Effector memory CD8-positive, alpha-beta T cell (primary cell): ENCODE data around the gene ANGPTL8.
A peak's percentile ranks its signal among the peaks of the same experiment; 100 is the strongest.

ENCODE experiments used
- ATAC-seq: fragments of 150-1000 bp; cut with Tn5 transposase; replicated peaks from 2 replicates; pipeline ENCODE4 v1.10.0; 2021; ENCODE audit warnings: mild to moderate bottlenecking, moderate library complexity
- DNase-seq, 3 experiments: peaks; one replicate each; pipeline ENCODE4 v3.0.0; 2021
- H3K27ac Mint-ChIP-seq, 2 donors: one replicate each; pipeline ENCODE4 v1.8.0; 2022; ENCODE audit warnings: mild to moderate bottlenecking in 2 of 2, mixed read lengths in 2 of 2, moderate library complexity in 2 of 2
- H3K27me3 Mint-ChIP-seq, 2 donors: one replicate each; pipeline ENCODE4 v1.8.0; 2022; ENCODE audit warnings: mixed read lengths in 2 of 2
- H3K36me3 Mint-ChIP-seq: one replicate; pipeline ENCODE4 v1.8.0; 2022; ENCODE audit warnings: mild to moderate bottlenecking, moderate library complexity, mixed read lengths; ENCODE audit not compliant: insufficient read depth
- H3K4me1 Mint-ChIP-seq, 2 donors: one replicate each; pipeline ENCODE4 v1.8.0; 2022; ENCODE audit warnings: low read depth in 2 of 2, mixed read lengths in 2 of 2
- H3K4me3 Mint-ChIP-seq, 2 donors: one replicate each; pipeline ENCODE4 v1.8.0; 2022; ENCODE audit warnings: mild to moderate bottlenecking in 2 of 2, mixed read lengths in 2 of 2, moderate library complexity in 2 of 2
- H3K9me3 Mint-ChIP-seq, 2 donors: one replicate each; pipeline ENCODE4 v1.8.0; 2022; ENCODE audit warnings: mixed read lengths in 2 of 2
- total RNA-seq, 9 experiments: gene quantifications; one replicate each; lab custom pipeline; 2026; lab: John Stamatoyannopoulos, UW

Gene ANGPTL8
- 0 reads per million in 9 experiments for total RNA-seq

GRCh38 chr19:11239377-11240000 lies at the start of gene ANGPTL8:
Gene ANGPTL8 (plus strand): TSS chr19:11239619. CDS start chr19:11239638, 19 bp downstream.
- ATAC-seq (no peak), DNase-seq (no peak)
- no peak within 1 kb of the TSS for H3K27ac Mint-ChIP-seq
- peaks cover 3% of the 10 kb centered on the region for H3K36me3 Mint-ChIP-seq
- peaks cover 0 to 22% of the 10 kb centered on the region in 2 donors for H3K27me3 Mint-ChIP-seq
- no peak within 1 kb of the TSS for H3K4me3 Mint-ChIP-seq
- peaks cover 0 to 10% of the 10 kb centered on the region in 2 donors for H3K4me1 Mint-ChIP-seq
- H3K9me3 Mint-ChIP-seq, result peaks cover 0 to 2% of the 10 kb centered on the region in 2 donors

- Mint-ChIP-seq H3K27ac (no peak overlapping the region), H3K36me3 (no peaks in the 10 kb centered on the region), H3K4me1 (no peaks in the 10 kb centered on the region), H3K27me3 (peaks cover 0 to 2% of the 10 kb centered on the region in 2 donors), H3K9me3 (no peaks in the 10 kb centered on the region), H3K4me3 (no peak overlapping the region)
- ATAC-seq, result no peak
- no peak for DNase-seq
Observed at GRCh38 chr19:11190501-11190900, 48.9 kb upstream of the ANGPTL8 start.

GRCh38 chr19:11191273-11191755 lies 48.1 kb upstream of the ANGPTL8 start:
- Mint-ChIP-seq H3K9me3 (no peaks in the 10 kb centered on the region), H3K36me3 (no peaks in the 10 kb centered on the region), H3K27me3 (peaks cover 5 to 6% of the 10 kb centered on the region in 2 donors), H3K4me1 (peaks cover 0 to under 1% of the 10 kb centered on the region in 2 donors), H3K4me3 (no peak overlapping the region), H3K27ac (no peak overlapping the region)
- DNase-seq (no peak), ATAC-seq (no peak)

DNA sequence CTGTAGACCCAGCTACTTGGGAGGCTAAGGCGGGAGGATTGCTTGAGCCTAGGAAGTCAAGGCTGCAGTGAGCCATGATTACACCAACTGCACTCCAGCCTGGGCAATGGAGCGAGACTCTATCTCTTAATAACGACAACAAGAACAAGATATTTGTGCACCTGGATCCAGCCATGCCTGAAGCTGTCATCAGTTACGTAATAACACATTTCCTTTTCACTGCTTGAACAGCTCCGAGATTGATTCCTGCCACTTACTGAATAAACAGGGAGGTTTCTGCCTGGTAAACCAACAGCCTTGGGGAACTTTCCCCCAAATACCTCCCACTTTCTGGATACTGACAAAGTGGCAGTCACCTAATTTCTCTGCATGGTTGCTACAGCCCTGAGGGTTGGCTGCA lies 47.5 kb upstream of the ANGPTL8 start:
- Mint-ChIP-seq H3K9me3 (no peaks in the 10 kb centered on the region), H3K4me1 (peaks cover 0 to 4% of the 10 kb centered on the region in 2 donors), H3K36me3 (no peaks in the 10 kb centered on the region), H3K4me3 (no peak overlapping the region), H3K27me3 (peaks cover 6 to 11% of the 10 kb centered on the region in 2 donors), H3K27ac (no peak overlapping the region)
- DNase-seq (no peak), ATAC-seq (no peak)

DNA sequence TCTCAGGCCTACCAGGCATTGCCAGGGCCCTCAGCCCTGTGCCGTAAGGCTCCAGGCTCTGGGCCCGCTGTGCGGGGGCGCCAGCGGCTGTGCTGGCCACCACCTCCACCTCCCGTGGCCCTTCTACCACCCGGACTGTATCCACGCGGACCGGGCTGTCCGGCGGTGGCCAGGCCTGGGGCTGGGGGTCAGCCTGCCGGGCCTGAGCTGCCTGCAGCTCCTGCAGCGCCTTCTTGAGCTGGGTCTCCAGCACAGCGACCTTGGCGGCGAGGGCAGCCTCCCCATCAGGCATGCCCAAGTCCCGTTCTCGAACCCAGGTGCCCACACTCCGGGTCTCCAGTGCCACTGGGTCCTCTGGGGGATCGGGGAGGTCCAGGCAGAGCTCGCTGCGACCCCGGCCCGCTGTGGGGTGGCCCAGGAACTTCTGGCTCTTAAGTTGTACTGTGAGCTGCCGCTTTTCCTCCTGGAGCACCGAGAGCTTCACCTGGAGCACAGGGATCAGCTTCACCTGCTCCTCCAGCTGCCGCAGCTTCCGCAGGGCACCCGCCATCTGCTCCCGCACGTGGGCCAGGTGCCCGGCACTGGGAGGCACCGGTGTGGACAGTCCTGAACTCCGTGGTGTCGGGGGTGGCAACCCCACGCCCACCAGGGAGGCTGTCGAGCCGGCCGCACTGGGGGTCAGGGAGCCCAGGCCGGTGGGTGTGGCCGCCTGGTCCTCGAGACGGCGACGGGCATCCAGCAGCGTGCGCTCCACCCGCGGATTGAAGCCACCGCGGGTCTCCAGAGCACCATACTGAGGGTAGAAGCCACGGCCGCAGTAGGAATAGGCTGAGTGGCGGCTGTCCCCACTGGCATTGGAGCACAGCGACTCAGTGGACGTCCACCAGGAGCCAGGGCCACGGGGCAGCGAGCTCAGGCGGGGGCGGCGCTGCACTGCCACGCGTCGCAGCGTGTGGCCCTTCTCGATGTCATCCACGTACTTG lies 46.2 kb upstream of the ANGPTL8 start:
- Mint-ChIP-seq H3K27ac (no peak overlapping the region), H3K9me3 (no peaks in the 10 kb centered on the region), H3K36me3 (no peaks in the 10 kb centered on the region), H3K4me3 (no peak overlapping the region), H3K27me3 (peaks cover 6 to 12% of the 10 kb centered on the region in 2 donors), H3K4me1 (peaks cover 0 to 4% of the 10 kb centered on the region in 2 donors)
- ATAC-seq, result no peak
- no peak for DNase-seq

DNA sequence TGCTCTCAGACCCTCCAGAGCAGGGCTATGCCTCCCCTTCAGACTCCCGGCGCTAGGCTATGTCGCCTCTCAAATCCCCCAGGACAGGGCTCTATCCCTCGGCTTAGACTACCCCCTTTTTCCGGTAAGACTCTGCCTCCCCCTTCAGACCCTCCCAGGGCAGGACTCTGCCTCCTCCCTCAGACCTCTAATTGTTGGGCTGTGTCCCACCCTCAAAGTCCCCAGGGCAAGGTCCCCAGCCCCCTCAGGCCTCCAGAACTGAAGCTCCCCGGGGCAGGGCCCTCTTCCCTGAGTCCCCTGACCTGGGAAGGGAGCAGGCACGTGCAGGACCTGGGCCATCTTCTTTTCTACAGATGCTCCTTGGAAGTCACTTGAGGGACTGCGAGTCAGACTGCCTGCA lies 45.2 kb upstream of the ANGPTL8 start:
- peaks cover 0 to 4% of the 10 kb centered on the region in 2 donors for H3K4me1 Mint-ChIP-seq
- DNase-seq, result no peak
- no peak for ATAC-seq
- H3K9me3 Mint-ChIP-seq, result no peaks in the 10 kb centered on the region
- H3K36me3 Mint-ChIP-seq, result no peaks in the 10 kb centered on the region
- H3K27me3 Mint-ChIP-seq, result peaks cover 6 to 12% of the 10 kb centered on the region in 2 donors
- no peak overlapping the region for H3K4me3 Mint-ChIP-seq
- no peak overlapping the region for H3K27ac Mint-ChIP-seq

DNA sequence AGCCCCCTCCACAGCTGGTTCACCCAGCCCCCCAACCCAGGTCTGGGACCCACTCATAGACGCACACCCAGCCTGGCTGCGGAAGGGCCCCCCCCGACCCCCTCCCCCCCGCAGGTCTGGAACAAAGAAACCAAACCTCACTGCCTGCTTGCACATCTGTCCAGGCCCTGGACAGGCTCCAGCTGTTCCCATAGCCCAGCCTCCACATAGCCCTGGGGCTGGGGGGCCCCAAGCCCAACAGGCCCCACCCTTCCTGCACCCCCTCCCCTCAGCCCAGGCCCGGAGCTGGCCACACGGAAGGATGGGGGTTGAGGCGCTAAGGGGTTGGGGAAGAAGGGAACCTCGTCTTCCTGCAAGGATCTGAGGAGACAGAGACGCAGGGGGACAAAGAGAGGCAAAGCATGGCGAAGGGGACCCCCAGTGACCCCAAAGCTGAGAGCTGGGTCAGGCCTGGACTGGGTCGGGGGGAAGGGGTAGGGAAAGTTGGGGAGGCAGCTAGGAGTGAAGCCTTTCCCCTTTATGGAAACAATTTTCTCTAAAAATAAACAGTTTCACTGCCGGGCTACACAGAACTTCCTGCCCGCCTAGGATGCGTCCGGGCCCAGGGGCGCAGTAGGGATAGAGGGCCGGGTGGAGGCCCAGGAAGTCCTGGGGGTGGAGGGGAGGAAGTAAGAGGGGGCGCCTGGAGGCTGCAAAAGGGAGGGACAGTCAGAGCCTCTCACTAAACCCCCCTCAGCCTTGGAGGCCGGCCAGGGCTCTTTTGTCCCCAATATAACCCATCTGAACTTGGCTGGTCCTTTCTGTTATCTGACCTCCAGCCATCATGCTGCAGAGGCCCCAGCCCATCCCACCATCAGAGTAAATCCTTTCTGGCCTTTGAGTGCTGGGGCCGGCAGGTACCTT lies 44.5 kb upstream of the ANGPTL8 start:
- Mint-ChIP-seq H3K4me1 (peaks cover 0 to 4% of the 10 kb centered on the region in 2 donors), H3K27me3 (peaks cover 6 to 12% of the 10 kb centered on the region in 2 donors), H3K27ac (peak overlapping the region in 1 of 2 donors; percentile 36), H3K4me3 (no peak overlapping the region), H3K9me3 (no peaks in the 10 kb centered on the region), H3K36me3 (no peaks in the 10 kb centered on the region)
- ATAC-seq (no peak), DNase-seq (no peak)

DNA sequence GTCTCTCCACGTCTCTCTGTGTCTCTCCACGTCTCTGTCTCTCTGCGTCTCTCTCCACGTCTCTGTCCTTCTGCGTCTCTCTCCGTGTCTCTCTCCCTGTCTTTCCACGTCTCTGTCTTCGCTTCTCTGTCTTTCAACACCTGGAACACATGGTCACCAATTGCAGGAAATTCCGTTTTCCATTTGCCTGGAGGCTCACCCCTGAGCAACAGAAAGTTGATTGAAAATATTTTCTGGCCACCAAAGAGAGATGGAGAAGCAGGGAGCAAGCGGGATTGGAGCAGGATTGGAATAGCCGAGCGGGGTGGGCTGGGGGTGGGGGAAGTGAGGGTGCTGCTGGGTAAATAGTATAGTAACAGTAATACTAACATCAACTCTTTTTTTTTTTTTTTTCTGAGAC lies 43.7 kb upstream of the ANGPTL8 start:
- no peaks in the 10 kb centered on the region for H3K36me3 Mint-ChIP-seq
- DNase-seq (no peak), ATAC-seq (no peak)
- peak overlapping the region in 1 of 2 donors; percentile 36 for H3K27ac Mint-ChIP-seq
- H3K27me3 Mint-ChIP-seq, result peaks cover 6 to 12% of the 10 kb centered on the region in 2 donors
- H3K4me3 Mint-ChIP-seq, result peak overlapping the region in 1 of 2 donors; percentile 77
- no peaks in the 10 kb centered on the region for H3K9me3 Mint-ChIP-seq
- peaks cover 0 to 4% of the 10 kb centered on the region in 2 donors for H3K4me1 Mint-ChIP-seq

DNA sequence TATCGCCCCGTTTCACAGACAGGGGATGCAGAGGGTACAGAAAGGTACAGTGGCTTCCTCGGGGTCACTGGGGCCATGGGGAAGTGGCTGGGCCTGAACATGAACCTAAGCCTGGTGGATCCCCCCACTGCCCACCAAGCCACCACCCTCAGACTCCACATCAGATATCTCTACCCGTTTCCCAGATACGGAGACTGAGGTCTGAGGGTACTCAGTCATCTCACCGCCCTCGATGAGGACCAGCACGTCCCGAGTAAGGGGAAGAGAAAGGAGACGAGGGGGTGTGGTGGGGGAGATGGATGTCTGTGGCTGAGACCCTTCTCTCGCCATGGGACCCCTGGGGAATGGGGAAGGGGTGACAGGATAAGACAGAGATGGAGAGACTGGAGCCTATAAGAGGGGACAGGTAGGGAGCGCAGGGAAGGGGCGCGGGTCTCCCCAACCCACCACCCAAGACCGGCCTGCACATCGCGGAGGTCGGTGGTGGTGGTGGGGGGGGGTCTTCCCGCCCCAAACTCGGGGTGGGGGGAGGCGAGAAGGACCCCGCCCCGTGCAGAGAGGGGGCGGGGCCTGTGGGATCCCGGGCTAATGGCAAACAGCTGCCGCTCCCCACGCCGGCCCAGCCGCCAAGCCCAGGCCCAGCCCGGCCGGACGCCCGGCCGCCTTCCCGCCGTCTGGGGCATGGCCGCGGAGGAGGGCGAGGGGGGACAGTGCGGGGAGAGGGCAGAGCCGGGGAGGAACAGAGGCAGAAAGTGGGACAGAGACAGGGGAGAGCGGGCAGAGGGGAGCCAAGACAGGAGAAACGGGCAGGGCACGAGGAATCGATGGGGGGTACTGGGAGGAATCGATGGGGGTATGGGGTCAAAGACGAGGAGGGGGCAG lies 42.8 kb upstream of the ANGPTL8 start:
- peaks cover 6 to 12% of the 10 kb centered on the region in 2 donors for H3K27me3 Mint-ChIP-seq
- no peak for DNase-seq

DNA sequence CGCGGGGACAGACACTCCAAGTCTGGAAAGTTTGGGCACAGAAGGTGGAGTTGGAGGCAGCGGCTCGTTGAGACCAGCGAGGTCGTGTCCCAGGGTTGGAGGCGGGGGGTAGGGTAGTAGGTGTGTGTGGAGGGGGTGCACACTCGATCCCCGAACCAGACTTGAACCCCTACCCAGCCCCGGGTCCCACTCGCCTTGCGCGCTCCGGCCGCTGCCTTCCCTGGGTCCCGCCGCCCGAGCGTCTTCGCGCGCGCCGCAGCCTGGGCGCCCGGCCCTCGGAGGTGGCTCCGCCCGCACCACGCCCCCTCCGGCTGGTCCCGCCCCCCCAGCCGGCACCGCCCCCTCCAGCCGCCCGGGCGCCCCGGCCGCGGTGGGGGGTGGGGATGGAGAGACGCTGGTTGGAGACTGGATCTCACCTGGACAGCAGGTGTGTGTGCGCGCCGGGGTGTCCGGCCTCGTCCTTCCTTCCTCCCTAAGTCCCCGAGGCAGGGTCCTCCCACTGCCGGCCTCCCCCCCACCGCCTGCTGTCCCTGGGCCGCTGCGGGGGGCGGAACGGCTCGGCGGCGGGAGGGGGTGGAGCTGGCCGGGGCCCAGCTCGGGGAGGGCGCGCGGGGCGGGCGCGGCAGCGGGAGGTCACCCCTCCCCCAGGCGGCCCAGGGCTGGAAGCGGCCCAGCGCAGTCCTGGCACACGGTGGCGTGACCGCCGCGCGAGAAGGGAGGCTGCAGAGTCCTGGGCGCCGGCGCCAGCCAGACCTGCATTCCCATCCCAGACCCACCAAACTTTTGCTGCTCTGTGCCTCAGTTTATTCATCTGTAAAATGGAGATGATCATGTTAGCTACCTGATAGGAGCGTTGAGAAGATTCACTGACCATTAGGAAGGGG lies 41.9 kb upstream of the ANGPTL8 start, which contains the start of gene KANK2:
Gene KANK2 (minus strand): TSS at position 255 of the 884 bp plus-strand sequence. CDS start 3,034 bp downstream, outside the sequence.
- Mint-ChIP-seq H3K27me3 (peaks cover 6 to 12% of the 10 kb centered on the region in 2 donors), H3K4me3 (peak within 1 kb of the TSS; percentile 71 to 77), H3K4me1 (peaks cover 0 to 4% of the 10 kb centered on the region in 2 donors), H3K36me3 (no peaks in the 10 kb centered on the region), H3K9me3 (no peaks in the 10 kb centered on the region), H3K27ac (no peak within 1 kb of the TSS)
- ATAC-seq (peak; percentile 92), DNase-seq (peak; percentile 62 to 70 (median 70))

More for the DNA sequence above, 42.8 kb upstream of the ANGPTL8 start:
- Mint-ChIP-seq H3K9me3 (no peaks in the 10 kb centered on the region), H3K4me1 (peaks cover 0 to 4% of the 10 kb centered on the region in 2 donors), H3K27ac (no peak overlapping the region), H3K36me3 (no peaks in the 10 kb centered on the region), H3K4me3 (peak overlapping the region; percentile 71 to 77)
- ATAC-seq, result no peak

DNA sequence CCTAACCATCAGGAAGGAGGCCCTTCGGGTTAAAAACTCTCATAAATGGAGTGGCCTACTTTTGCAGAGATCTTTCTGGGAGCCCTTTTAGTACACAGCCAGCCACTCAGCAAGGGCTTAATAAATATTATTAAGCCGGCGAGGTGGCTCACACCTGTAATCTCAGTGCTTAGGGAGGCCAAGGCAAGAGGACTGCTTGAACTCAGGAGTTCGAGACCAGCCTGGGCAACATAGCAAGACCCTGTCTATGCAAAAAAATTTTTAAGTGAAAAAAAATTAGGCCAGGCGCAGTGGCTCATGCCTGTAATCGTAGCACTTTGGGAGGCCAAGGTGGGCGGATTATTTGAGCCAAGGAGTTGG lies 41.3 kb upstream of the ANGPTL8 start:
- H3K4me3 Mint-ChIP-seq, result peak overlapping the region; percentile 71
- no peak for ATAC-seq
- H3K36me3 Mint-ChIP-seq, result no peaks in the 10 kb centered on the region
- H3K27ac Mint-ChIP-seq, result no peak overlapping the region
- H3K27me3 Mint-ChIP-seq, result peaks cover 6 to 17% of the 10 kb centered on the region in 2 donors
- H3K9me3 Mint-ChIP-seq, result no peaks in the 10 kb centered on the region
- peaks cover 0 to 4% of the 10 kb centered on the region in 2 donors for H3K4me1 Mint-ChIP-seq
- no peak for DNase-seq
